HG03469 (cell line): ENCODE measurements around the gene PGK2.
"Not testable (repeated sequence)": the region's sequence is repeated elsewhere in the genome, so short reads cannot be mapped to it uniquely, and the experiment has no call there.

Experiments
- ATAC-seq: cut with Tn5 transposase; IDR thresholded peaks from one replicate; pipeline ENCODE4 v1.9.1; 2021; ENCODE audit warnings: mild to moderate bottlenecking, moderate library complexity, moderate number of reproducible peaks; ENCODE audit not compliant: unreplicated experiment

The PGK2 gene

GRCh38 chr6:49787176-49787575 is at the start of gene PGK2:
Gene PGK2, minus strand, starts transcription at chr6:49787285. Its CDS starts 98 bp downstream, at chr6:49787187.
- no peak for ATAC-seq

DNA sequence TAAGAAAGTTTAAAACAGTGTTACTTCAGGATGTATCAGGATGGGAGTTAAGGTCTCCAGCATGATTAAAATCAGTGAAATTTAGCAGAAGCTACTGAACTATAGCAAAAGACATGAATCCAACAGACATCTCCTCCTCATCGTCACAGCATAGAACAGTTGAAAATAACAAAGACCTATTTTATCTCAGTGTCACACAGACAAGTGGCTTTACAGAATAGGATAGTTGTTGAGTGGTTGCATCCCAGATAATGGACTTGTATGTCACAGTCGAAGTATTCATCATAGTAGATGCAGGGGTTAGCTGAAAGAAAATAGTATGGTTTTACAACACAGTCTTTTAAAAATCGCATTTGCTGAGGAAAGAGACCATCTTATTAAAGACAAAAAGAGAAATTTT is 48.1 kb upstream of the PGK2 start:
- ATAC-seq, result no peak

GRCh38 chr6:49833386-49833785 is 46.3 kb upstream of the PGK2 start:
- no peak for ATAC-seq

DNA sequence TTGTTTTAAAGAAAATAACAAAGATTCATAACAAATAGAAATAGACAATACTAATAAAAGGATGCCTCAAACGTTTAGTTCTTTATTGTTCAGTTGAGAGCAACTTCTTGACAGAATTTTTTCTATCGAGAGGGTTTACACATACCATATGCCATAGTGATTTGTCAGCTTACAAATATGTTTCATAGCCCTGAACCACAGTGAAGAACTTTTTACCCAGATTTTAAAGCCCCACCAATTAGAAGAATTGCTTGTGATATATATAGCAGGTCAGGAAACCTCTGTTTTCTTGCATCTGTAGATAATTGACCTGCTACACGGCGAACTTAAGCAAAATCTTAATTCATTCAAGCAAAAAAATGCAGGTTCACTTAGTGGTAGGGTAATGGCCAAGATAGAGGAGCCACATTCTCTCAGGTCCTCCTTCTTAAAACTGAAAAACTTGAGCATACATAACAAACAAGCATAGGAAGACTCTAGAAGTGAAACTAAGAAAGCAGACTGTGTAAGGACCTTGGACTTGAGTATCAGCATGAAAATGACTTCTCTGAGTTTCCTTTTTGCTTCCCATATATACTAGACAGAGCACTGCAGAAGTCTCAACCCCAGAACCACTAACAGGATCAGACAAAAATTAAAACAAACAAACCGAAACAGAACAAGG is 39.8 kb upstream of the PGK2 start:
- ATAC-seq, result peak; percentile 86

DNA sequence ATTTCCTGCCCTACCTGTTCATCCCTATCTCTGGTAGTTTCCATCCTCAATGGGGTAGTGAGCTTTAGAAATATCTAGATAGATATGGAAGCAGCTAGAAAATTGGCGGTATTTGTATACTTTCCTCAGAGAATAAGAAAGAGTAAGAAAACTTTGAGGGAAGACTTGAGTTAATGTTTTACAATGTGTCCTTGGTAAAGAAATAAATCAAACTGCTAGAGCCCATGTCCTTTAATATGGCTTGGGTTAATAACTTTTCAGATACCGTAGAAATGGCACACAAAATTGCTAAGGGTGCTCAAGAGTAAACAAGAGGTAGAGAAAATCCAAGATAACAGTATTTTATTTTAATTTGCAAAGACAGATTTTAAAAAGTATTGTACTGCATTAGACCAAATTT is 28.1 kb upstream of the PGK2 start:
- ATAC-seq, result no peak

GRCh38 chr6:49813248-49813647 is 26.2 kb upstream of the PGK2 start:
- no peak for ATAC-seq

GRCh38 chr6:49806145-49806544 is 19.1 kb upstream of the PGK2 start:
- ATAC-seq, result no peak

- ATAC-seq, result no peak
Measured at GRCh38 chr6:49805246-49805645, 18.2 kb upstream of the PGK2 start.

GRCh38 chr6:49801525-49801924 is 14.4 kb upstream of the PGK2 start:
- ATAC-seq, result no peak

DNA sequence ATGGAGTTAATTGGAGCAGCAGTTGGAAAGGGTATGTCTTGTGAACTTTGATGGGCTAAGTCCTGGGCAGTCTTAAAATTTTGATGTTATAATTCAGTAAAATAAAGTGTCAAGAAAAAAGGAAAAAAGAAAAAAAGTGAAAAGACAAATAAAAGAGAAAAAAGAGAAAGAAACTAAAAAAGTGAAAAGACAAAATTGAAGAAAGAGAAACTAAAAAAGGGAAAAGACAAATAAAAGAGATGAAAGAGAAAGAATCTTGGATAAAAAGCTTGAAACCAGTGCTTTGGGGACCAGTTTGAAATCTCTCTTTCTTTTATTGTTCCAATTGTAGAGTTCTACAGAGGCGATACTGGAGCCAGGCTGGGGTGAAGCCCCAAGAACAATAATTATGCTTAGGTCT is 12.0 kb upstream of the PGK2 start:
- no peak for ATAC-seq

DNA sequence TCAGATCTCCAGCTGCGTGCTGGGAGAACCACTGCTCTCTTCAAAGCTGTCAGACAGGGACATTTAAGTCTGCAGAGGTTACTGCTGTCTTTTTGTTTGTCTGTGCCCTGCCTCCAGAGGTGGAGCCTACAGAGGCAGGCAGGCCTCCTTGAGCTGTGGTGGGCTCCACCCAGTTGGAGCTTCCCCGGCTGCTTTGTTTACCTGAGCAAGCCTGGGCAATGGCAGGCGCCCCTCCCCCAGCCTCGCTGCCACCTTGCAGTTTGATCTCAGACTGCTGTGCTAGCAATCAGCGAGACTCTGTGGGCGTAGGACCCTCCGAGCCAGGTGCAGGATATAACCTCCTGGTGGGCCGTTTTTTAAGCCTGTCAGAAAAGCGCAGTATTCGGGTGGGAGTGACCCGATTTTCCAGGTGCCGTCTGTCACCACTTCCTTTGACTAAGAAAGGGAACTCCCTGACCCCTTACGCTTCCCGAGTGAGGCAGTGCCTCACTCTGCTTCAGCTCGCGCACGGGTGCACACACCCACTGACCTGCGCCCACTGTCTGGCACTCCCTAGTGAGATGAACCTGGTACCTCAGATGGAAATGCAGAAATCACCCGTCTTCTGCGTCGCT is 9.9 kb upstream of the PGK2 start:
- not testable (repeated sequence) for ATAC-seq

GRCh38 chr6:49790341-49790740 is 3.3 kb upstream of the PGK2 start:
- no peak for ATAC-seq

DNA sequence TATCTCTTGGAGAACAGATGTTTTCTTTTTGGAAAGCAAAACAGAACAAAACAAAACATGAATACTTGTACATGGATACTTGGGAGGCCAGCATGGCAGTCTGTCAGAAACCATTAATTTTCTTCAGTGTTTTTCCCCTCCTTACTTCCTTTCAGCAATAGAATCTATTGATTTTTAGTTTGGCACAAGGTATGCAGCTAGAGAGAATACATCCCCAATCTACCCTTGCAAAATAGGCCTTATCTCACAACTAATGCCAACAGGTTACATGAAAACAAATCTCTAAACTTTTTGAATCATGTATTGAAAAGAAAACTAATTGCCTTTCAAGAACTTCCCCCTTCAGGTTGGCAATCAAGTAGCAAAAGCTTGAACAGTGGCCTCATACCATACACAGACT is 2.8 kb downstream of the PGK2 start:
- ATAC-seq, result no peak

- ATAC-seq, result no peak
Measured at GRCh38 chr6:49782725-49783124, 4.4 kb downstream of the PGK2 start.

DNA sequence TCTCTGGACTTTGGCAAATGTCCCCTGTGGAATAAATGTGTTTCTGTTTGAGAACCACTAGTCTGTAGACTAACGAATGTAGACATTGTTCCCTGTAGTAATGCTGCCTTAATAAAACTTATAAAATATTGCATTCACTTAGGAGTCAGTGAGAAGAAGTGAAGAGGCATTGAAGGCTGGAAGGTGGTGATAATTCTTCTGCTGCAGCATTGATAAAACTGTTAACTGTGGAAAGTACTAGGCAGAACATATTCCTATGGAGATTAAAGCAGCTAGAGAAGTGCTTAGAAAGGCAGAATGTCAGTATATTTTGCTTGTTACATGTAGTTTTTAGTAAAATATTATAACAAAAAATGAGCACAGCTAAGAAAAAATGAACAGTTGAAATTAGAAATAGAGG is 4.8 kb downstream of the PGK2 start:
- ATAC-seq, result no peak

DNA sequence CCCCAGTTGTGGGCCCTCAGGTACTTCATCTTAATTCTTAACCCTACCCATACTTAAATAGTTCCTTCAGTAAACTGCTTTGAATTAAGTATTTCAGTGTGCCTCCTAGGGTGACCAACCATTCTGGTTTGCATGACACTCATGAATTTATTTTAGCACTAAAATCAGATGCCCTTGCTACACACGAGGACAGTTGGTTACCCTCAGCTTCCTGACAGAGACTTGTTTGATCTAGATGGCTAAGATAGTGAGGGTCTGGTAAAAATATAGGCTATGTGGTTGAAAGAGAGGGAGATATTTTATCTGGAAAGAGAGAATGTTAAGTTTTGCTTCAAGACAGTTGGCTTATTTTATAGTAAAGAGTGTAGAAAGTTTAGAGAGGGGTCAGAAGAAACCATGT is 10.6 kb downstream of the PGK2 start:
- no peak for ATAC-seq

- ATAC-seq, result no peak
Measured at GRCh38 chr6:49775043-49775442, 12.0 kb downstream of the PGK2 start.

DNA sequence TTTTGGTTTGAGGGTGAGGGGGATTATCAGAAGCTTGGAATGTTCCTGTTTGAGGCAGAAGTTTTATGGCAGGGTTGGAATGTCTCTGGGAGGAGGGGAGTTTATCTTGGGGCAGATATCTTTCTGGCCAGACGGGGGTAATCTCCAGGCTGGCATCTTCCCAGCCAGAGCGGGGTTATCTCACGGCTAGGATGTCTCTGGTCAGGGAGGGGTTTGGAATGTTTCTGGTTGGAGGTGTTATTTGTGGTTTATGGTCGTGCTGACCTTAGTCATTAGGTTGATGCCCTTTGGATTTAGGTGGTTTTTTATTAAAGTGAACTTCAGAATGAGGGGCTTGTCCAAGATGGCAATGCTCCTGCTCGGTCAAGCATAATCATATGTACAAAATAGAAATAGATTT is 14.8 kb downstream of the PGK2 start:
- ATAC-seq, result no peak

- no peak for ATAC-seq
Measured at GRCh38 chr6:49766762-49767161, 20.3 kb downstream of the PGK2 start.

DNA sequence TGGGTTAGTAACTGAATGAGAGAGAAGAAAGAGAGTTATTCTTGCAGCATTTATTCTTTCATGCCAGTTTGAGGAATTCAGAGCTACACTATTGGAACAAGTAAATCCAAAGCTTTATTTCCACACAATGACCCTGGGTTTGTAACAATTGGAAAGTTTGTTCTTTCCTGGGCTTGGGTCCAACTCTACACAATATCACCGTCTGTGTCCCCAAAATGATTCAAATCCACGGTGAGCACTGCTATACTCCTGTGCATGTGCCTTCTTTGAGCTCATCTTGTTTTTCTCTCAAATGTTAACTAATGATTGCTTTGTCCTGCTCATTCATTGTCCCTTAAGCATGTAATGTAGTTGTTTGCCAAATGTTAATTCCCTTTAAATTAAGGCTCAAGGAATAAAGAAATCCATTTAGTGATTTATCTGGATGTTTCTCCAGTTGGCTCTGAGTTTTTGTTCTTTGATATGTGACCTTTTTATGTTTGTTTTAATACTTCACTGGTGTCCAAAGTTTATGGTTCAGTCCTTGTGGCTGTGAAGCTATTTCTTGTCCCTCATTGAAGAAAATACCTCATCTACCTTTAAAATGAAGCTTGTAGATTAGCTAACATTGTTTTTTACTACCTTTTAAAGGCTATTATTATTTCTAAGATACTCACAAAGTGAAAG is 22.4 kb downstream of the PGK2 start:
- ATAC-seq, result no peak

DNA sequence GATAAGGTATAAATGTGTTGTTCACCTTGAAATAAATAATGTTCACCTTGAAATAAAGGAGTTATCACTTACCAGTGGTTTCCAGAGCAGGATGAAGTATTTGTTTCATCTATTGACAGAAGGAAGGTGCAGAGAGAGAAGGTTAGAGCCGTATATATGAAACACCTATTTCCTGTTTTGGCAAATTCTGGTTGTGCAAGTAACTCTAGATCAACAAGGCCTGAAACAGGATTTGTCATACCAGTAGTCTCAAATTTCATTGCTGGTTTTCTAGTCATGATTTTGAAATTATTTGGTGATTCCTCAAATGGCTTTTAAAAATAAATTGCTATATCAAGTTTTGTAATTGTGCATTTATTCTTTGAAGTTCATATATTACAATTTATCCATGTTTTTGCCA is 42.8 kb downstream of the PGK2 start, which contains the start of gene CRISP3:
TSS of gene CRISP3 (minus strand) at position 130 of the 400 bp plus-strand sequence. CDS start at position 109, 21 bp downstream.
- ATAC-seq, result no peak

GRCh38 chr6:49743429-49743828 is 43.7 kb downstream of the PGK2 start:
- no peak for ATAC-seq
